GM21367 (cell line): ENCODE measurements around the gene RASA3.
A peak's percentile ranks its signal among the peaks of the same experiment; 100 is the strongest.
"Not testable (repeated sequence)": the region's sequence is repeated elsewhere in the genome, so short reads cannot be mapped to it uniquely, and the experiment has no call there.

Experiments used
- ATAC-seq: cut with Tn5 transposase; IDR thresholded peaks from one replicate; pipeline ENCODE4 v1.9.1; 2021; ENCODE audit not compliant: unreplicated experiment

RASA3 gene

DNA sequence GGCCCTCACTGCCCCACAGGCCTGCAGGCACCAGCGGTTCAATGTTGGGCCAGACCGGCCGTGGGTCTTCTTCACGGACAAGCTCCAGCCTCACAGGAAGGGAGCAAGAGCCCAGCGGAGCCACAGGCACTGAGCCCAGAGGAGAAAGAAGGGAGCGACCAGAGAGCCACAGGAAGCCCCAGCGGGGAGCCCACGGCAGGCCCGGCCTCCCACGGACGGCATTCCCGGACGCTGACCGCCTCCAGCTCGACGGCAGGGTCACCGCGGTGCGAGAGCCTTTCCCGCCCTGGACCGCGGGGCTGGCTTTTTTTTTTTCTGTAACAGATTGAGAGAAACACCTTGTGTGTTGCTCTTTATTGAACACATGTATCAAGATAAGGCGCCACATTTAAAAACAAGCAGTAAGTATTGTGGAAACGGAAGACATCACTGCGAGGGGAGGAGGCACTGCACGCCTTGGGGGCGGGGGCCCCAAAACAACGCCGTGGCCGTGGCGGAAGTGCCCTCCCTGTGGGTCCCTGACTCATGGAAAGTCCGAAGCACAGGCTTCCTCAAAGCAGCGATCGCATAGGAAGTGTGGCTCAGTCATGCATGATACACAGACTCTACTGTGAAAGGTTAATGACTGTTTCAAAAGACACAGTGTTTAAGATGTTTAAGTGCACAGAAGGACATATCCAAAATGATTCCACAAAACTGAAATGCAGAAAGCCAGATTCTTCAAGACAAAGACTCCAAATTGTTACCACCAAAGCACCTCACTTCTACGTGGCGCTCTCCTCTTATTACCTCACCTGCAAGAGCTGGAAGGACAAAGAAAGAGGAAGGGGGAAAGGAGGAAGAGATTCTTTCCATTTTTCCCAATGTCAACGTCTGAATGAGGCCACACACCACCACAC lies 3.5 kb downstream of the RASA3 start:
- ATAC-seq: peak; percentile 55

- ATAC-seq: no peak
Observed at GRCh38 chr13:114128348-114128623, 4.1 kb downstream of the RASA3 start.

GRCh38 chr13:114127473-114128347 lies 4.7 kb downstream of the RASA3 start:
- ATAC-seq: no peak

GRCh38 chr13:114126789-114127472 lies 5.5 kb downstream of the RASA3 start:
- no peak for ATAC-seq

GRCh38 chr13:114126086-114126485 lies 6.3 kb downstream of the RASA3 start:
- ATAC-seq: not testable (repeated sequence)

DNA sequence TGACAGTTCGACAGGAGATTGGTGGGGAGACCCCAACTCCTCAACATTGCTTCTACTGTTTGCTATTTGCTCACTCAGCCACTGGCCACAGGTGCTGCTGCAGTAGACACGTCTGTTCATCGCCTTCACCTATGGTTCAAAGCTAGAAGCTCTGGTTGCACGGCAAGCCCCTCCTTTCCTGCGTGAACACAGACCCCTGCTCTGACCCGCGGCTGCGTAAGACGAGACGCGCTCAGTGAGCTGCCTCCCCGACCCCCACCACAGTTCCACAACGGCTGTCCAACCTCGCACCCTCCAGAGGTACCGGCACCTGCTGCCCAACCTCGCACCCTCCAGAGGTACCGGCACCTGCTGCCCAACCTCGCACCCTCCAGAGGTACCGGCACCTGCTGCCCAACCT lies 6.8 kb downstream of the RASA3 start:
- no peak for ATAC-seq

- ATAC-seq: no peak
Observed at GRCh38 chr13:114124921-114125320, 7.5 kb downstream of the RASA3 start.

DNA sequence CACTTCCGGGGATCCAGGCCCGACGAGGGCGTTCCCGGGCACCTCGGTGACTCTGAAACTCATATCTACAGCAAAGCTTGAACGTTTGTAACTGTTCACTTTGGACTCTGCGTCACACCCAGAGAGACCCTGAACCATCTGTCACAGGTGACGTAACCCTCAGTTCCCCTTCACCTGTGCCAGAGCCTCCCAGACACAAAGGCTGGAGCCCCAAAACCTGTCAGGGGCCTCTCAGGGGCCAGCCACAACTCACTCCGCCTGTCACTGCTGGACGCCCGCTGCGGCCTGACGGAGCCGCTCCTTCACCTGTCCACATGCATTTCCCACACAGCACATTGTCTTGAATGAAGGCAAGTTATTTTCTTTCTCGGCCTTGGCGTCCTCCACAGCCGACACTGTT lies 8.0 kb downstream of the RASA3 start:
- no peak for ATAC-seq

- ATAC-seq: no peak
Observed at GRCh38 chr13:114123876-114124275, 8.5 kb downstream of the RASA3 start.

DNA sequence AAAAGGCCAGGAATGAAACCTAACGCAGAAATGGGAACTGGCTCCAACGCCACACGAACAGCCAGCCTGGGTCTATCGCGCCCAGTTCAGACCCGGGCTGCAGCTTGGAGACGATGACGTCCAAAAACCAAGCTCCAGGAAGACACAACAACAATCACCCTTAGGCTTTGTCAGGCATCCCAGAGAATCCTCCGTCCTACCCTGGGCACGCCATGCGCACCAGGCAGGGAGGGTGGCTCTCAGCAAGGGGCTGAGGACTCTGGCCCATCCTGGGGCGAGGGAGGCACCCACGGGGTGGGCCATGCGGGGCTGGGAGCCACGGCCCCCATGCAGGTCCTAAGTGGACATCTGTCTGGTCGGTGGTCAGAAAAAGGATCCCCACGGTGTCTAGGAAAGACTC lies 9.0 kb downstream of the RASA3 start:
- no peak for ATAC-seq

DNA sequence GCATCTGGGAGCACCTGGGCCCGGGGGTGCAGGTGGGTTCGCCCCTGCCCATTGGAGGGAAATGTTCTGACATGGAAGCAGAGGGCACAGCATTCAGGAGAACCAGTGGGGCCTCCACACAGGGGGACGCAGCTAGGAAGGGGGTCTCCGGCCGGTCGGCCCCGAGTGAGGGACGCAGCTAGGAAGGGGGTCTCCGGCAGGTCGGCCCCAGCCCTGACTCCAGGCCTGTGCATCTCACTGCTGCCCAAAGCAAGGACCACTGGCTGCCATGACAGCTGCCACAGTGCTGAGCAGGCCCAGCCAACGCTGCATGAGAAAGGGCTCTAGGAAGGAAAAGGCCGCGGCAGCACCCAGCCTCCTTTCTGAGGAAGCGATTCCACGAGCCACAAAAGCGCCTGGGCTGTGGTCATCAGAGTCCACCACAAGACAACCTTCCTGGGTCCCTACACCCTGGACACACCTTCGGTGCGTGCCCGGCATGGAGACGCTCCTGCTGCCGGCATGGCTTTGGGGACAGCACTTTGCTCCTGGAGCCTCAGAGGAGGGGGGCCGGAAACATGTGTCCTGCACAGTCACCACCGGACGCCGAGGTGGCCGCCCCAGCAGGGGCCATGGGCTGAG lies 9.7 kb downstream of the RASA3 start:
- ATAC-seq: no peak

- no peak for ATAC-seq
Observed at GRCh38 chr13:114122127-114122511, 10.3 kb downstream of the RASA3 start.

GRCh38 chr13:114121496-114122126 lies 10.8 kb downstream of the RASA3 start:
- no peak for ATAC-seq

GRCh38 chr13:114121031-114121430 lies 11.4 kb downstream of the RASA3 start:
- ATAC-seq: no peak

- ATAC-seq: no peak
Observed at GRCh38 chr13:114120591-114121011, 11.8 kb downstream of the RASA3 start.

GRCh38 chr13:114119196-114119595 lies 13.2 kb downstream of the RASA3 start:
- ATAC-seq: no peak

DNA sequence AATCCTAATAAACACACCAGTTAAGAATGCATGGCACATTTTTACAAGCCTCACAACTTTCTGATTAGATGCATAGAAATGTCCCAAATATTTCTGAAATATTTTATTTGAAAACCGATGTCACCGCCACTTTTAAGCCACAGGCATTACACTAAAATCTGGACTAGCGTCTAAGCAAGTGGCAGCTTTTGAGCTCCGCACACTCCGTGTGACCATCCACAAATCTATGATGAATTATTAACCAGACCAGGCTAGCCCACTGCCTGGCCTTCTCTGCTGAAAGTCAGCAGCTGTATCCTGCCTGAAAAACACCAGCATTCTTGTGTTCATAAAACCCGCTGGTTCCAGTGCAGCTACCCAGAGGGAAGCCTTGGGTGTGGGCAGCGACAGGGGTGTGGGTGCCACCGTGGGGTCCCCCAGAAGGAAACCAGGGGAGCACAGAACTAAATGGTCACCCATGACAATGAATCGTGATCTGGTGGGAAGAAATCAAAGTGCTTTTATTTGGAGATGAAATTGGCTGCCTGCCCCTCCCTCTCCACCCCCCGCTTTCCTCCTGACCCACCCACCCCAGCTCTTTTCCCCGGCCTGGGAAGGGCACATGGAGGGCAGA lies 13.8 kb downstream of the RASA3 start:
- ATAC-seq: no peak

- no peak for ATAC-seq
Observed at GRCh38 chr13:114118086-114118485, 14.3 kb downstream of the RASA3 start.

- ATAC-seq: not testable (repeated sequence)
Observed at GRCh38 chr13:114117341-114117874, 15.0 kb downstream of the RASA3 start.

- ATAC-seq: no peak
Observed at GRCh38 chr13:114116734-114117133, 15.7 kb downstream of the RASA3 start.
